ENCODE measurements around the gene PKDREJ. TPM values are rescaled to one million over a fixed set of nuclear protein-coding genes. Genes with fewer than 3 reads are reported as not detected.

PKDREJ gene
- total RNA-seq, 1 experiment from 2014 or later = 0.04 TPM

DNA sequence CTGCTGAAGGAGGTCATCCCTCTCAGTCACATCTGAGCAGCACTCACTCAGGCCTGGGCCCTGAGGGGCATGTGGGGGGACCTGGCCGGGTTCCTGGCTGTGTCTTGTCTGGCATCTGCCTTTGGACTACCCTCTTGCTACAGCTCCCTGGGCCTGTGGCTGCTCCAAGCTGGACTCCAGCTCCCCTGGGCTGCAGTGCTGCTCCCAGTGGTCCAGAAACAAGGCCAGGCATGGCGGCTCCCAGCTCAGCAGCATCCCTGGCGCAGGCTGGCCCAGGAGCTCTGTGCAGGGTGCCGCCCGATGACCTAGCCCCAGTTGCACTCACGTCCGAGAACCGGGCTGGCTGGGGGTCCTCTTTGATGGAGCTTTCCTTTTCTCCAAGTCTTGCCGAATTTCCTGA, 18.4 kb downstream of the PKDREJ start:
- no CpG with 5 or more reads among the region's 9 CpGs for WGBS (ENCODE audit: extremely low coverage, insufficient read length, low lambda C conversion rate)
- H2BK5ac ChIP-seq (ENCODE audit: insufficient read length, low read length) = no peak overlapping the region
- H2BK15ac ChIP-seq (ENCODE audit: low read depth, low read length) = no peak overlapping the region
- H3K9me3 Mint-ChIP-seq = no peaks in the 10 kb centered on the region
- no peak overlapping the region for H2AK5ac ChIP-seq (ENCODE audit: insufficient read length, low read length)
- H4K5ac ChIP-seq (ENCODE audit: insufficient read length, low read depth, low read length) = no peak overlapping the region
- no peaks in the 10 kb centered on the region for H3K4me1 ChIP-seq (ENCODE audit: insufficient read depth, low read length)
- no peak overlapping the region for H3K27ac Mint-ChIP-seq
- H4K8ac ChIP-seq (replicated peaks; ENCODE audit: insufficient read length, low read depth, low read length) = no peak overlapping the region
- no peaks in the 10 kb centered on the region for H3K79me1 ChIP-seq (ENCODE audit: insufficient read depth, low read depth, low read length, poor library complexity, severe bottlenecking)
- H3K4me2 ChIP-seq (ENCODE audit: insufficient read depth, insufficient read length, low read length) = no peak overlapping the region
- no peak overlapping the region for H2AFZ ChIP-seq (ENCODE audit: low read length)
- no peak overlapping the region for H3K4ac ChIP-seq (ENCODE audit: low read depth, low read length)
- H3K9ac ChIP-seq (ENCODE audit: extremely low read depth, insufficient read length, low read length) = no peak overlapping the region
- no peaks in the 10 kb centered on the region; the same call in 1 of the 2 replicates for H3K27me3 Mint-ChIP-seq (ENCODE audit: low read depth)
- H3K23ac ChIP-seq (ENCODE audit: insufficient read length, low read depth, low read length) = no peak overlapping the region
- H4K91ac ChIP-seq (ENCODE audit: insufficient read length, low read depth, low read length) = no peak overlapping the region
- H3K18ac ChIP-seq (ENCODE audit: insufficient read length, low read depth, low read length) = no peak overlapping the region
- H3K27ac ChIP-seq (ENCODE audit: insufficient read length, low read depth, low read length) = no peak overlapping the region
- peaks cover 1 to 8% (median 8%) of the 10 kb centered on the region in 3 experiments; a peak in 4 of 7 replicates for H3K36me3 Mint-ChIP-seq (ENCODE audit: insufficient read depth in 1 of 3, low read depth in 3 of 3)
- no peak overlapping the region for H2BK12ac ChIP-seq (ENCODE audit: insufficient read length, low read depth, low read length)
- no peak overlapping the region for H2BK120ac ChIP-seq (ENCODE audit: low read depth, low read length, poor library complexity, severe bottlenecking)
- H4K20me1 ChIP-seq (ENCODE audit: control insufficient read depth, insufficient read depth, insufficient read length) = no peaks in the 10 kb centered on the region
- H3K14ac ChIP-seq (ENCODE audit: insufficient read depth, low read length) = no peak overlapping the region
- no peaks in the 10 kb centered on the region for H3K79me2 ChIP-seq (ENCODE audit: insufficient read depth, low read length)
- no peak for DNase-seq
- no peaks in the 10 kb centered on the region for H3K9me3 ChIP-seq (ENCODE audit: control insufficient read depth, low read depth, low read length)
- no peak overlapping the region for H3K4me3 Mint-ChIP-seq
- H3K56ac ChIP-seq (ENCODE audit: insufficient read length, low read depth, low read length) = no peak overlapping the region
- peaks cover 0 to 4% of the 10 kb centered on the region in 2 experiments; a peak in 1 of 4 replicates for H3K4me1 Mint-ChIP-seq
- H2BK20ac ChIP-seq (ENCODE audit: low read depth, low read length, poor library complexity, severe bottlenecking) = no peak overlapping the region
- no peaks in the 10 kb centered on the region for H3K27me3 ChIP-seq (ENCODE audit: insufficient read depth, low read length)
- no peaks in the 10 kb centered on the region for H3K23me2 ChIP-seq (ENCODE audit: insufficient read length, low read depth, low read length, poor library complexity, severe bottlenecking)
- no peak for TF ChIP-seq CTCF (conservative IDR thresholded peaks at IDR 0.05)
- no peak overlapping the region for H3T11ph ChIP-seq (ENCODE audit: low read length)

Measured in H9 (cell line).